Stimulated activated CD8-positive, alpha-beta memory T cell treated with anti-CD3 and anti-CD28 coated beads, Interleukin-15, amount 100 ng/mL, for 4 hours (primary cell): ENCODE measurements around the gene PTPRG.
"Not testable (repeated sequence)": the region's sequence is repeated elsewhere in the genome, so short reads cannot be mapped to it uniquely, and the experiment has no call there.

ENCODE experiments used
- DNase-seq, 2 donors: peaks; one replicate each; pipeline ENCODE4 v3.0.0-alpha.2; 2020; ENCODE audit warnings: low read depth in 2 of 2

The PTPRG gene

GRCh38 chr3:61561374-61562041 lies at the start of gene PTPRG:
Gene PTPRG, plus strand, starts transcription at chr3:61561571. Its CDS starts 717 bp downstream, at chr3:61562288.
- no peak for DNase-seq

GRCh38 chr3:61518590-61518989 lies 42.8 kb upstream of the PTPRG start:
- no peak for DNase-seq

- DNase-seq = no peak
Measured at GRCh38 chr3:61520966-61521628, 40.3 kb upstream of the PTPRG start.

- DNase-seq = no peak
Measured at GRCh38 chr3:61522060-61522459, 39.3 kb upstream of the PTPRG start.

- DNase-seq = no peak
Measured at GRCh38 chr3:61522626-61523025, 38.7 kb upstream of the PTPRG start.

- DNase-seq = no peak
Measured at GRCh38 chr3:61524933-61525332, 36.4 kb upstream of the PTPRG start.

- no peak for DNase-seq
Measured at GRCh38 chr3:61526308-61526707, 35.1 kb upstream of the PTPRG start.

- DNase-seq = no peak
Measured at GRCh38 chr3:61527011-61527410, 34.4 kb upstream of the PTPRG start.

GRCh38 chr3:61530355-61530754 lies 31.0 kb upstream of the PTPRG start:
- no peak for DNase-seq

GRCh38 chr3:61531528-61531927 lies 29.8 kb upstream of the PTPRG start:
- no peak for DNase-seq

- DNase-seq = no peak
Measured at GRCh38 chr3:61532739-61533500, 28.5 kb upstream of the PTPRG start.

GRCh38 chr3:61535826-61536225 lies 25.5 kb upstream of the PTPRG start:
- DNase-seq = no peak

- DNase-seq = no peak
Measured at GRCh38 chr3:61537366-61537765, 24.0 kb upstream of the PTPRG start.

- DNase-seq = no peak
Measured at GRCh38 chr3:61538486-61538885, 22.9 kb upstream of the PTPRG start.

GRCh38 chr3:61541694-61542093 lies 19.7 kb upstream of the PTPRG start:
- no peak for DNase-seq

- no peak for DNase-seq
Measured at GRCh38 chr3:61545716-61546115, 15.7 kb upstream of the PTPRG start.

- DNase-seq = no peak
Measured at GRCh38 chr3:61547625-61548024, 13.7 kb upstream of the PTPRG start.

GRCh38 chr3:61552704-61553103 lies 8.7 kb upstream of the PTPRG start:
- not testable (repeated sequence) for DNase-seq

- no peak for DNase-seq
Measured at GRCh38 chr3:61559136-61559731, 2.1 kb upstream of the PTPRG start.

- DNase-seq = no peak
Measured at GRCh38 chr3:61560517-61561373, 626 bp upstream of the PTPRG start.

GRCh38 chr3:61562042-61562720 lies 810 bp downstream of the PTPRG start:
- no peak for DNase-seq
